Effector memory CD8-positive, alpha-beta T cell (primary cell): Measurements from ENCODE around the gene GATAD2B.

Source experiments
- ATAC-seq: fragments of 150-1000 bp; cut with Tn5 transposase; replicated peaks from 2 replicates; pipeline ENCODE4 v1.10.0; 2021; ENCODE audit warnings: mild to moderate bottlenecking, moderate library complexity
- DNase-seq, 3 experiments: peaks; one replicate each; pipeline ENCODE4 v3.0.0; 2021
- H3K27ac Mint-ChIP-seq, 2 donors: one replicate each; pipeline ENCODE4 v1.8.0; 2022; ENCODE audit warnings: mild to moderate bottlenecking in 2 of 2, mixed read lengths in 2 of 2, moderate library complexity in 2 of 2
- H3K27me3 Mint-ChIP-seq, 2 donors: one replicate each; pipeline ENCODE4 v1.8.0; 2022; ENCODE audit warnings: mixed read lengths in 2 of 2
- H3K36me3 Mint-ChIP-seq: one replicate; pipeline ENCODE4 v1.8.0; 2022; ENCODE audit warnings: mild to moderate bottlenecking, moderate library complexity, mixed read lengths; ENCODE audit not compliant: insufficient read depth
- H3K4me1 Mint-ChIP-seq, 2 donors: one replicate each; pipeline ENCODE4 v1.8.0; 2022; ENCODE audit warnings: low read depth in 2 of 2, mixed read lengths in 2 of 2
- H3K4me3 Mint-ChIP-seq, 2 donors: one replicate each; pipeline ENCODE4 v1.8.0; 2022; ENCODE audit warnings: mild to moderate bottlenecking in 2 of 2, mixed read lengths in 2 of 2, moderate library complexity in 2 of 2
- H3K9me3 Mint-ChIP-seq, 2 donors: one replicate each; pipeline ENCODE4 v1.8.0; 2022; ENCODE audit warnings: mixed read lengths in 2 of 2

Gene GATAD2B

GRCh38 chr1:153944827-153945117 is 22.0 kb upstream of the GATAD2B start:
- Mint-ChIP-seq H3K9me3 (no peaks in the 10 kb centered on the region), H3K4me3 (peak overlapping the region; percentile 93 to 94), H3K27ac (peak overlapping the region; percentile 96 to 97), H3K36me3 (peaks cover 60% of the 10 kb centered on the region), H3K4me1 (peaks cover 49 to 50% of the 10 kb centered on the region in 2 donors), H3K27me3 (no peaks in the 10 kb centered on the region)
- ATAC-seq = no peak
- DNase-seq = no peak

GRCh38 chr1:153944005-153944826 is 21.4 kb upstream of the GATAD2B start:
- H3K4me1 Mint-ChIP-seq = peaks cover 55% of the 10 kb centered on the region in 2 donors
- ATAC-seq (no peak), DNase-seq (peak in 1 of 3 experiments; percentile 23)
- H3K4me3 Mint-ChIP-seq = peak overlapping the region; percentile 93 to 94
- peaks cover 65% of the 10 kb centered on the region for H3K36me3 Mint-ChIP-seq
- H3K9me3 Mint-ChIP-seq = no peaks in the 10 kb centered on the region
- no peaks in the 10 kb centered on the region for H3K27me3 Mint-ChIP-seq
- peak overlapping the region; percentile 96 to 97 for H3K27ac Mint-ChIP-seq

- Mint-ChIP-seq H3K36me3 (peaks cover 66% of the 10 kb centered on the region), H3K4me3 (peak overlapping the region; percentile 93 to 94), H3K27ac (peak overlapping the region; percentile 84 to 96), H3K27me3 (no peaks in the 10 kb centered on the region), H3K4me1 (peaks cover 54 to 57% of the 10 kb centered on the region in 2 donors), H3K9me3 (no peaks in the 10 kb centered on the region)
- no peak for DNase-seq
- ATAC-seq = no peak
Observed at GRCh38 chr1:153942766-153943549, 20.2 kb upstream of the GATAD2B start.

GRCh38 chr1:153941826-153942725 is 19.3 kb upstream of the GATAD2B start:
- no peaks in the 10 kb centered on the region for H3K27me3 Mint-ChIP-seq
- H3K9me3 Mint-ChIP-seq = no peaks in the 10 kb centered on the region
- H3K4me3 Mint-ChIP-seq = peak overlapping the region in 1 of 2 donors; percentile 93
- no peak for DNase-seq
- peak overlapping the region; percentile 84 to 96 for H3K27ac Mint-ChIP-seq
- H3K36me3 Mint-ChIP-seq = peaks cover 66% of the 10 kb centered on the region
- peaks cover 56 to 59% of the 10 kb centered on the region in 2 donors for H3K4me1 Mint-ChIP-seq
- no peak for ATAC-seq

GRCh38 chr1:153940756-153941155 is 18.0 kb upstream of the GATAD2B start:
- H3K36me3 Mint-ChIP-seq = peaks cover 72% of the 10 kb centered on the region
- no peaks in the 10 kb centered on the region for H3K27me3 Mint-ChIP-seq
- peak overlapping the region in 1 of 2 donors; percentile 62 for H3K27ac Mint-ChIP-seq
- H3K9me3 Mint-ChIP-seq = no peaks in the 10 kb centered on the region
- no peak for ATAC-seq
- no peak overlapping the region for H3K4me3 Mint-ChIP-seq
- no peak for DNase-seq
- H3K4me1 Mint-ChIP-seq = peaks cover 55% of the 10 kb centered on the region in 2 donors

- ATAC-seq = no peak
- Mint-ChIP-seq H3K36me3 (peaks cover 72% of the 10 kb centered on the region), H3K4me3 (no peak overlapping the region), H3K27ac (no peak overlapping the region), H3K9me3 (no peaks in the 10 kb centered on the region), H3K27me3 (no peaks in the 10 kb centered on the region), H3K4me1 (peaks cover 46% of the 10 kb centered on the region in 2 donors)
- no peak for DNase-seq
Observed at GRCh38 chr1:153939476-153939875, 16.7 kb upstream of the GATAD2B start.

GRCh38 chr1:153938996-153939395 is 16.2 kb upstream of the GATAD2B start:
- Mint-ChIP-seq H3K27me3 (no peaks in the 10 kb centered on the region), H3K9me3 (no peaks in the 10 kb centered on the region), H3K4me3 (no peak overlapping the region), H3K36me3 (peaks cover 71% of the 10 kb centered on the region), H3K4me1 (peaks cover 41 to 42% of the 10 kb centered on the region in 2 donors), H3K27ac (peak overlapping the region in 1 of 2 donors; percentile 41)
- DNase-seq (no peak), ATAC-seq (no peak)

- Mint-ChIP-seq H3K9me3 (no peaks in the 10 kb centered on the region), H3K4me1 (peaks cover 29 to 30% of the 10 kb centered on the region in 2 donors), H3K4me3 (no peak overlapping the region), H3K36me3 (peaks cover 74% of the 10 kb centered on the region), H3K27me3 (no peaks in the 10 kb centered on the region), H3K27ac (peak overlapping the region; percentile 41 to 68)
- DNase-seq (no peak), ATAC-seq (no peak)
Observed at GRCh38 chr1:153937331-153937730, 14.6 kb upstream of the GATAD2B start.

GRCh38 chr1:153936011-153936802 is 13.4 kb upstream of the GATAD2B start:
- H3K27me3 Mint-ChIP-seq = no peaks in the 10 kb centered on the region
- H3K4me3 Mint-ChIP-seq = no peak overlapping the region
- peaks cover 71% of the 10 kb centered on the region for H3K36me3 Mint-ChIP-seq
- no peaks in the 10 kb centered on the region for H3K9me3 Mint-ChIP-seq
- DNase-seq (no peak), ATAC-seq (no peak)
- H3K4me1 Mint-ChIP-seq = peaks cover 23 to 25% of the 10 kb centered on the region in 2 donors
- H3K27ac Mint-ChIP-seq = peak overlapping the region in 1 of 2 donors; percentile 13

GRCh38 chr1:153934746-153935145 is 12.0 kb upstream of the GATAD2B start:
- no peak overlapping the region for H3K4me3 Mint-ChIP-seq
- no peak for ATAC-seq
- H3K27ac Mint-ChIP-seq = peak overlapping the region in 1 of 2 donors; percentile 69
- no peaks in the 10 kb centered on the region for H3K27me3 Mint-ChIP-seq
- H3K36me3 Mint-ChIP-seq = peaks cover 83% of the 10 kb centered on the region
- peaks cover 14 to 16% of the 10 kb centered on the region in 2 donors for H3K4me1 Mint-ChIP-seq
- DNase-seq = no peak
- H3K9me3 Mint-ChIP-seq = no peaks in the 10 kb centered on the region

GRCh38 chr1:153933955-153934354 is 11.2 kb upstream of the GATAD2B start:
- Mint-ChIP-seq H3K36me3 (peaks cover 79% of the 10 kb centered on the region), H3K4me3 (no peak overlapping the region), H3K4me1 (peaks cover 6 to 10% of the 10 kb centered on the region in 2 donors), H3K27ac (no peak overlapping the region), H3K27me3 (no peaks in the 10 kb centered on the region), H3K9me3 (no peaks in the 10 kb centered on the region)
- no peak for ATAC-seq
- DNase-seq = no peak

GRCh38 chr1:153933430-153933829 is 10.7 kb upstream of the GATAD2B start:
- H3K9me3 Mint-ChIP-seq = no peaks in the 10 kb centered on the region
- no peaks in the 10 kb centered on the region for H3K27me3 Mint-ChIP-seq
- no peak overlapping the region for H3K4me3 Mint-ChIP-seq
- no peak overlapping the region for H3K27ac Mint-ChIP-seq
- ATAC-seq (no peak), DNase-seq (no peak)
- peaks cover 8 to 14% of the 10 kb centered on the region in 2 donors for H3K4me1 Mint-ChIP-seq
- H3K36me3 Mint-ChIP-seq = peaks cover 77% of the 10 kb centered on the region
